Ishikawa (cell line): ENCODE data around the gene ZEB2.

Experiments used
- CEBPB ChIP-seq: IDR thresholded peaks from 2 replicates; pipeline ENCODE4 v1.6.1; 2012
- CREB1 ChIP-seq: IDR thresholded peaks from 2 replicates; pipeline ENCODE4 v1.6.1; 2012; ENCODE audit warnings: low read depth
- EGR1 ChIP-seq: IDR thresholded peaks from 2 replicates; pipeline ENCODE4 v1.6.1; 2012
- EP300 ChIP-seq: IDR thresholded peaks from 2 replicates; pipeline ENCODE4 v1.6.1; 2012; ENCODE audit warnings: borderline replicate concordance
- FOXM1 ChIP-seq: IDR thresholded peaks from 2 replicates; pipeline ENCODE4 v1.6.1; 2012; ENCODE audit warnings: low read depth, borderline replicate concordance
- MAX ChIP-seq: IDR thresholded peaks from 2 replicates; pipeline ENCODE4 v1.6.1; 2012
- NFIC ChIP-seq: IDR thresholded peaks from 2 replicates; pipeline ENCODE4 v1.6.1; 2012
- RAD21 ChIP-seq: IDR thresholded peaks from 2 replicates; pipeline ENCODE4 v1.6.1; 2012; ENCODE audit warnings: low read depth
- TAF1 ChIP-seq: IDR thresholded peaks from 2 replicates; pipeline ENCODE4 v1.6.1; 2012; ENCODE audit warnings: low read depth, mild to moderate bottlenecking
- TCF12 ChIP-seq: IDR thresholded peaks from 2 replicates; pipeline ENCODE4 v1.6.1; 2012; ENCODE audit warnings: low read depth
- TEAD4 ChIP-seq: IDR thresholded peaks from 2 replicates; pipeline ENCODE4 v1.6.1; 2012
- USF1 ChIP-seq: IDR thresholded peaks from 2 replicates; pipeline ENCODE4 v1.6.1; 2012
- YY1 ChIP-seq: IDR thresholded peaks from 2 replicates; pipeline ENCODE4 v1.6.1; 2012; ENCODE audit warnings: low read depth
- ZBTB7A ChIP-seq: IDR thresholded peaks from 2 replicates; pipeline ENCODE4 v1.6.1; 2012; ENCODE audit warnings: low read depth
- TF ChIP-seq, protein P1 (sequence below): IDR thresholded peaks from 2 replicates; pipeline ENCODE4 v1.6.1; 2012; ENCODE audit warnings: low read depth, mild to moderate bottlenecking

Gene ZEB2

GRCh38 chr2:144426981-144427479, 92.9 kb downstream of the ZEB2 start:
- no peak for TF ChIP-seq TAF1
- TF ChIP-seq EP300: no peak
- no peak for TF ChIP-seq CREB1
- TF ChIP-seq EGR1: no peak
- no peak for TF ChIP-seq ZBTB7A
- TF ChIP-seq TCF12: no peak
- TF ChIP-seq FOXM1: no peak

DNA sequence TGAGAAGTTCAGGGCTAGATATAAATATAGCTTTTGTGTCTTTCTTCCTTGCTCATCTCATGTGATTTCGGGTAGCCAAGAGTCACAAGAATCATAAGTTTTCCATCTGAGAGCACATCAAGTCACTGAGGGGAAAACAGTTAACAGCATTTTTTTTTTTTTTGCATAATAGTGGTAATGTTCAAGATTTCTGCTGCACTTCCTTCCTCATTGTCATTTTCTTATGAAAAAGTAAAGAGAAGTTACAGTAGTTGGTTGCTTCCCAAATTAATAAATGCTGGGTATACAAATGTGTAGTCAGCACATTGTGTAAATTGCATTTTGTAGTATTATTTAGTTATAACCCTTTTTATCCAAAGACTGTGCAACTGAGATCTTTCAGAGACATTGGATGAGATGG, 93.6 kb downstream of the ZEB2 start:
- TF ChIP-seq, protein P1, sequence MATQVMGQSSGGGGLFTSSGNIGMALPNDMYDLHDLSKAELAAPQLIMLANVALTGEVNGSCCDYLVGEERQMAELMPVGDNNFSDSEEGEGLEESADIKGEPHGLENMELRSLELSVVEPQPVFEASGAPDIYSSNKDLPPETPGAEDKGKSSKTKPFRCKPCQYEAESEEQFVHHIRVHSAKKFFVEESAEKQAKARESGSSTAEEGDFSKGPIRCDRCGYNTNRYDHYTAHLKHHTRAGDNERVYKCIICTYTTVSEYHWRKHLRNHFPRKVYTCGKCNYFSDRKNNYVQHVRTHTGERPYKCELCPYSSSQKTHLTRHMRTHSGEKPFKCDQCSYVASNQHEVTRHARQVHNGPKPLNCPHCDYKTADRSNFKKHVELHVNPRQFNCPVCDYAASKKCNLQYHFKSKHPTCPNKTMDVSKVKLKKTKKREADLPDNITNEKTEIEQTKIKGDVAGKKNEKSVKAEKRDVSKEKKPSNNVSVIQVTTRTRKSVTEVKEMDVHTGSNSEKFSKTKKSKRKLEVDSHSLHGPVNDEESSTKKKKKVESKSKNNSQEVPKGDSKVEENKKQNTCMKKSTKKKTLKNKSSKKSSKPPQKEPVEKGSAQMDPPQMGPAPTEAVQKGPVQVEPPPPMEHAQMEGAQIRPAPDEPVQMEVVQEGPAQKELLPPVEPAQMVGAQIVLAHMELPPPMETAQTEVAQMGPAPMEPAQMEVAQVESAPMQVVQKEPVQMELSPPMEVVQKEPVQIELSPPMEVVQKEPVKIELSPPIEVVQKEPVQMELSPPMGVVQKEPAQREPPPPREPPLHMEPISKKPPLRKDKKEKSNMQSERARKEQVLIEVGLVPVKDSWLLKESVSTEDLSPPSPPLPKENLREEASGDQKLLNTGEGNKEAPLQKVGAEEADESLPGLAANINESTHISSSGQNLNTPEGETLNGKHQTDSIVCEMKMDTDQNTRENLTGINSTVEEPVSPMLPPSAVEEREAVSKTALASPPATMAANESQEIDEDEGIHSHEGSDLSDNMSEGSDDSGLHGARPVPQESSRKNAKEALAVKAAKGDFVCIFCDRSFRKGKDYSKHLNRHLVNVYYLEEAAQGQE: no peak
- no peak for TF ChIP-seq MAX
- TF ChIP-seq TEAD4: no peak
- TF ChIP-seq ZBTB7A: no peak
- no peak for TF ChIP-seq YY1
- TF ChIP-seq EP300: no peak
- TF ChIP-seq TCF12: no peak
- TF ChIP-seq CEBPB: no peak
- TF ChIP-seq TAF1: no peak
- TF ChIP-seq CREB1: no peak
- no peak for TF ChIP-seq NFIC
- TF ChIP-seq USF1: no peak
- no peak for TF ChIP-seq FOXM1
- no peak for TF ChIP-seq RAD21
- no peak for TF ChIP-seq EGR1

DNA sequence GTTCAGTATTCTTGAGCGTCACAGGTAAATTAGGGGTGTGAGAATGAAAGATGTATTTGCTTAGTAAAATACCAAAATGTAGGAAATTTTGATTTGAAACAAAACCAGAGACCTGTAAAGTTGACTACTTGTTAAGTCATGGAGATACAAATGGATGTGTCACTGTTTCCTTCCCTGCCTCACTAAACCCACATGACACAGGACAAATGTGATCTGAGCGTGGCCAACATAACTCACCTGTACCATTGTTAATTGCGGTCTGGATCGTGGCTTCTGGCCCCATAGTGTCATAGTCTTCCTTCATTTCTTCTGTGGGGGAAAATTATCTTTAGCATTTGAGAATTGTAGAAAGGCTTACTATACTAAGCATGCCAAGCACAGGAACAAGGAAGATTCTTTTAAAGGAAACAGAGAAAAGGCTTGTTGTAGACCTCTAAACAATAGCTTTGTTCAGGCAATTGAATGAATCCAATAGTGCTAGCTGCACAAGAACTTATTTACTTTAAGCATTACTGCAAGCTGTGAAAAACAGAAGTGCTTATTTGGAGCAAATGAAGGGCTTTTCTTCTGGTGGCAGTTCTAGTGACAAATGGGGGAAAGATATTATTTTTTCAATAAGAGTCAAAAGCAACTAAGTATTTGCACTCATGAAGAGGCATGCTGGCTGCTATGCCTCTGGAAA, 95.2 kb downstream of the ZEB2 start:
- TF ChIP-seq EP300 (no peak), MAX (no peak), TAF1 (no peak), NFIC (no peak)

GRCh38 chr2:144421606-144422510, 98.1 kb downstream of the ZEB2 start:
- TF ChIP-seq CREB1 (no peak), USF1 (no peak), MAX (no peak), TEAD4 (no peak), TCF12 (no peak), FOXM1 (no peak), EP300 (no peak), ZBTB7A (no peak), TAF1 (no peak), YY1 (no peak), CEBPB (no peak), RAD21 (no peak), EGR1 (no peak), NFIC (no peak)
- TF ChIP-seq, protein P1: no peak

- TF ChIP-seq TAF1 (no peak), CREB1 (no peak), RAD21 (no peak), USF1 (no peak), MAX (no peak), EP300 (no peak), EGR1 (no peak), TCF12 (no peak), NFIC (no peak), CEBPB (no peak), ZBTB7A (no peak), TEAD4 (no peak), YY1 (no peak), FOXM1 (no peak)
- TF ChIP-seq, protein P1: no peak
Measured at GRCh38 chr2:144419218-144419617, 100.7 kb downstream of the ZEB2 start.
